SK-MEL-5 (cell line): ENCODE data around the gene YARS1. TPM values are rescaled to one million over a fixed set of nuclear protein-coding genes. Genes with fewer than 3 reads are reported as not detected.
"Not testable (repeated sequence)": the region's sequence is repeated elsewhere in the genome, so short reads cannot be mapped to it uniquely, and the experiment has no call there.

ENCODE experiments used
- DNase-seq: peaks from one replicate; pipeline ENCODE4 v3.0.0-alpha.2; 2016; ENCODE audit warnings: low read depth, low spot score
- in situ Hi-C: cut with HindIII; loops from 2 replicates; pipeline ENCODE4 v1.10.0; 2016; ENCODE audit warnings: low sequenced_read_pairs, high pct_unique_total_duplicates, low pct_unique_long_range_greater_than_20kb
- total RNA-seq: library from RNA; depleted of rRNA; stranded (reverse); fragments of >200 nt; shearing (Covaris generic); gene quantifications from 2 replicates; pipeline ENCODE4 v1.2.3, GENCODE V29; 2014

YARS1 gene
- total RNA-seq, 1 experiment from 2014 or later: 137 TPM

GRCh38 chr1:32825181-32825580, 8.0 kb upstream of the YARS1 start:
- DNase-seq: no peak
- in situ Hi-C loops: no loop called here

DNA sequence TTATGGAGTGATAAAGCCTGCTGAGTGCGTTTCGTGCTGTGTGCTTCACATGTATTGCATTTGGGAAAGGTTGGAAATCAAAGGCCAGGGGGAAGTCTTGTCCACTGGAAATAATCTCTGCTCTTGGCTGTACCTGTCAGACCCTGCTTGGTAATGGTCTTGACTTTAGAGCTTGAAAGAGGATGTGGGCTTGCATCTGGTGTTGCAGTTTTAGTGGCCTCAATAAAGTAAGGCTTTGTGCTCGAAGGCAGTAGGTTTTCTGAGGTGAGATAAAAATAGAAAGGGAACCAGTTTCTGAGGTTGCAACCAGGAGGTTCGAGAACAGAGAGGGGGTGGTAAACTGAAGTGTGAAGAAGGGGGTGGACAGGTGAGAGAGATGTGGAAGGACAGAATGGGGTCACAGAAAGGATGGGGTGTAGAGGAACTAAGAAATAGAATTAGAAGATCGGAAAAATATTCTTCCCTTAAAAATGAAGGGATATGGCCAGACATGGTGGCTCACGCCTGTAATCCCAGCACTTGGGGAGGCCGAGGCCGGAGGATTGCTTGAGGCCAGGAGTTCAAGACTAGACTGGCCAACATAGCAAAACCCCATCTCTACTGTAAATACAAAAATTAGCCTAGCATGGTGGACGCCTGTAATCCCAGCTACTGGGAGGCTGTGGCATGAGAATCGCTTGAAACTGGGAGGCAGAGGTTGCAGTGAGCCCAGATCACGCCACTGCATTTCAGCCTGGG, 1.8 kb upstream of the YARS1 start:
- peak; percentile 42 for DNase-seq
- in situ Hi-C loops: no loop called here

GRCh38 chr1:32817815-32818786, 943 bp upstream of the YARS1 start:
- DNase-seq: peak; percentile 51
- in situ Hi-C loops: no loop called here

- in situ Hi-C loops: no loop called here
- DNase-seq: peak; percentile 42
Observed at GRCh38 chr1:32816676-32817158, 441 bp downstream of the YARS1 start.

GRCh38 chr1:32813941-32814739, 3.0 kb downstream of the YARS1 start:
- DNase-seq: no peak
- in situ Hi-C loops: no loop called here

GRCh38 chr1:32811917-32812316, 5.2 kb downstream of the YARS1 start:
- DNase-seq: no peak
- in situ Hi-C loops: no loop called here

DNA sequence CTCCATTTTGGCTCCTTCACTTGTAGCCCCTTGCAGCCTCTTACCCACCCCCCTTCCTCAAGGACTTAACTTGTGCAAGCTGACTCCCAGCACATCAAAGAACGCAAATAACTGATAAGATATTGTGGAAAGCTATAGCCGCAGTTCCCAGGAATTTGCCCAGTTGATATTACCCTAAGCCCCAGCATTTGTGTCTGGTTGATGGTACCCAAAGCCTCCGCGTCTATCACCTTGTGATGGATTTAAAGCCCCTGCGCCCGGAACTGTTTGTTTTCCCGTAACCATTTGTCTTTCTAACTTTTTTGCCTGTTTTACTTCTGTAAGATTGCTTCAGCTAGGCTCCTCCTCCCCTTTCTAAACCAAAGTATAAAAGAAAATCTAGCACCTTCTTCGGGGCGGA, 5.9 kb downstream of the YARS1 start:
- in situ Hi-C loops: no loop called here
- DNase-seq: no peak

DNA sequence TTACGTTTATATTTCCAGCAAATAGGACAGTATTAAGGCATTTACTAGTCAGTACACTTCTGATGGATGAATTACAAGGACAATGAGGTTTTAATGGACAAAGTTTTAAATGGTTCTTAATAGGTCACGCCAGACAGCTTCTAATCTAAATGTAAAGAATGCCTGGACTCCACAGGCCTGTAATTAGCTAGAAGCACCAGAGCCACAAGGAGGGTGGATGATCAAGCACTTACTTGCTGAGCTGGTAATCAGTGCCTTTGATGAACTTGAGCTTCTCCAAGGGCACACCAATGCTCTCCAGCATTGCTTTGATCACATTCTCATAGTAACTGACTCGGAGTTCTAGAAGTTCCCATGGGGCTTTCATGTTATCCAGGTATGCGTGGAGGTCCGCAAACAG, 6.8 kb downstream of the YARS1 start:
- no peak for DNase-seq
- in situ Hi-C loops: no loop called here

GRCh38 chr1:32808580-32808979, 8.6 kb downstream of the YARS1 start:
- in situ Hi-C loops: no loop called here
- no peak for DNase-seq

DNA sequence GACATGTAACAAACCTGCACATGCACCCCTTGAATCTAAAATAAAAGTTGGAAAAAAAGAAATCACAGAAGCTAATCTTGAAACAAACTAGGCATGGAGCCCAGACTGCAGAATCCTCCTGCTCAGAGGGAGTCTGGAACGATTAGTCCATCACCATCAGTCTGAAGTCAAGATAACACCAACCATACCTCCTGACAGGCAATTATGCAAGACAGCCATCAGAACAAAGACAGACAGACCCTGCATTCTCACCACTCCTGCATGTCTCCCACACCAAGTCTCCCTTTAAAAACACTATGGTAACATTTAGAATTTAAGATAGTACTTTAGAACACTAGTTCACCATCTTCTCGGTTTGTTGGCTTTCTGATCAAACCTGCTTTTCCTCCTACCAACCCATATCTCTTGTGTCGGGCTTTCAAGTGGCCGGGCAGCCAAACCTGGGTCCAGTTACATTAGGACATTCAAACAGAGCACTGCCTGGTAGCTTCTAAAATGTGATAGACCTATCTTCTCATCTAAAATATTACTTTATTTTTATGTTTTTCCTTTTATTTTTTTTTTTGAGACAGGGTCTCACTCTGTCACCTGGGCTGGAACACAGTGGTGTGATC, 10.1 kb downstream of the YARS1 start:
- in situ Hi-C loops: no loop called here
- DNase-seq: no peak

DNA sequence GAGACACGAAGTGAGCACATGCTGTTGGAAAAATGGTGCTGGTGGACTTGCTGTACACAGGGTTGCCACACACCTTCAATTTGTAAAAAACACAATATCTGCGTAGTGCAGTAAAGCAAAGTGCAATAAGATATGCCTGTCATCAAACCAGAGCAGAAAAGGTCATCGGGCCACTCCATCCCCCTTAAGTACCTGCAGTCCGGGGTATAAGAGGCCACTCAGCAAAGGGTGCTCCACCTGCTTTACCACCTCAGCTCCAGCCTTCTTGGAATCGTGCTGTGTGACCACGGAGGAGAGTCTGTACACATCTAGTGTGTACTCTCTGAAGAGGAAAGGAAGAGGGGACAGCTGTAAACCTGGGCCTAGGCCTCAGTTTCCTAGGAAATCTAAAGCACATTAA, 10.9 kb downstream of the YARS1 start:
- no peak for DNase-seq
- in situ Hi-C loops: no loop called here

DNA sequence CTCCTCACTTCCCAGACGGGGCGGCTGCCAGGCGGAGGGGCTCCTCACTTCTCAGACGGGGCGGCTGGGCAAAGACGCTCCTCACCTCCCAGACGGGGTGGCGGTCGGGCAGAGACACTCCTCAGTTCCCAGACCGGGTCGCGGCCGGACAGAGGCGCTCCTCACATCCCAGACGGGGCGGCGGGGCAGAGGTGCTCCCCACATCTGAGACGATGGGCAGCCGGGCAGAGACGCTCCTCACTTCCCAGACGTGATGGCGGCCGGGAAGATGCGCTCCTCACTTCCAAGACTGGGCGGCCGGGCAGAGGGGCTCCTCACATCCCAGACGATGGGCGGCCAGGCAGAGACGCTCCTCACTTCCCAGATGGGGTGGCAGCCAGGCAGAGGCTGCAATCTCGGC, 12.7 kb downstream of the YARS1 start:
- in situ Hi-C loops, DNase-seq: not testable (repeated sequence)

DNA sequence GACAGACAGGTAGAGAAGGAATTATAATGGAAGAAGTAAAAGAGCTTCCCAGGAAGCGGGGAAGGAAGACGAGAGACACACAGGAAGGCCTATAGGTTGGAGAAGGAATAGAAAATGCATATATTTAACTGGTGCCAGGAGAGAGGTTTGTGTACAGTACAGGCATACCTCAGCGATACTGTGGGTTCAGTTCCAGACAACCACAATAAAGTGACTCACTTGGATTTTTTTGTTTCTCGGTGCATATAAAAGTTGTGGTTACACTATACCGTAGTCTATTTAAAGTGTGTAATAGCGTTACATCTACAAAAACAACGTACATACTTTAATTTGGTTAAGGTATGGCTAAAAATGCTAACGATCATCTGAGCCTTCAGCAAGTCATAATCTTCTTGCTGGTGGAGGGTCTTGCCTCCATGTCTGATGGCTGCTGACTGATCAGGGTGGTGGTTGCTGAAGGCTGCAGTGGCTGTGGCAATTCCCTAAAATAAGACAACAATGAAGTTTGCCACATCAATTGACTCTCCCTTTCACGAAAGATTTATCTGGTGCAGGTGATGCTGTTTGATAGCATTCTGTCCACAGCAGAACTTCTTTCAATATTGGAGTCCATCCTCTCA, 16.0 kb downstream of the YARS1 start:
- DNase-seq: no peak

DNA sequence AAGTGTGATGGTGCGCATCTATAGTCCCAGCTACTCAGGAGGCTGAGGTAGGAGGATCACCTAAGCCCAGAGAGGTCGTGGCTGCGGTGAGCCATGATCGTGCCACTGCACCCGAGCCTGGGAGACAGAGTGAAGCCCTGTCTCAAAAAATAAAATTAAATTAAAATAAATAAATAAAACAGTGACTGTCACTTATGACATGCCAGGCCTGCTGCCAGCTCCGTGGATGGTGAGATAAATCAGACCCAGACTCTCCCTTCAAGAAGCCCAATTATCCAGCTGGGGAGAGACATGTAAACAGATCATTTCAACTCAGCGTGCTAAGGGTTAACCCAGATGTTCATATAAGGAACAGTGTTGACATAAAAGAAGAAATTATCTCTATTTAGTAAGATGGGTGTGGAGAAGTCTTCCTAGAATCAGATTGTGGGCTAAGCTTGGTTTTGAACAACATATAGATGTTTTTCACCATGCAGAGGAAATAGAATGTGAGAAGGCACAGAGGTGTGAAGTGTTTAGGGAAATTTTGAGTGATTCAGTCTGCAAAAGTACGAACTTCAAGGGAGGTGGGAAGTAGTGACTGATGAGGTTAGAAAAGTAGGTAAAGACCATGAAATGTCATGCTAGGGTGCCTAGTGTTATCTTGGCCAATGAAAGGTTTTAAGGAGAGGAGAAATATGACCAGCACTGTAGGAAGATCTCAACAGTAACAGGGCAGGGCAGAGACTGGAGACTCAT, 18.3 kb downstream of the YARS1 start:
- DNase-seq: no peak
- in situ Hi-C loops: no loop called here

More for the DNA sequence above, 16.0 kb downstream of the YARS1 start:
- in situ Hi-C loops: no loop called here

DNA sequence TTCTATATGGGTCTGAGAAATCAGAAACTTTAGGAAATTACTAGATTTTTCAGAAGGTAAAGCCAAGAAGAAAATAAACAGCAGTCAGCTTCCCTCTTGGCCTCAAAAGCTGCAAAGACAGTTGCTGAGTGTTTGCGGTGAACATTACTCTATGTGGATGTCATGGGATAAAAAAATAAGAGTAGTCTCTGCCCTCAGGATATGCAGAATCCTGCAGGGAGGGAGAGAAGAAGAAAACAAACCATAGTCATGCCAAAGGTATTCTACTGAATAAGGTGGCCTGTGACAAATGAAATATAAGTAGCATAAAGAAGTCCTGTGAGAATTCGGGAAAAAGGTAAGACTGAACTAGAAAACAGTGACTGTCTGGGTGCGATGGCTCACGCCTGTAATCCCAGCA, 19.0 kb downstream of the YARS1 start:
- DNase-seq: no peak

DNA sequence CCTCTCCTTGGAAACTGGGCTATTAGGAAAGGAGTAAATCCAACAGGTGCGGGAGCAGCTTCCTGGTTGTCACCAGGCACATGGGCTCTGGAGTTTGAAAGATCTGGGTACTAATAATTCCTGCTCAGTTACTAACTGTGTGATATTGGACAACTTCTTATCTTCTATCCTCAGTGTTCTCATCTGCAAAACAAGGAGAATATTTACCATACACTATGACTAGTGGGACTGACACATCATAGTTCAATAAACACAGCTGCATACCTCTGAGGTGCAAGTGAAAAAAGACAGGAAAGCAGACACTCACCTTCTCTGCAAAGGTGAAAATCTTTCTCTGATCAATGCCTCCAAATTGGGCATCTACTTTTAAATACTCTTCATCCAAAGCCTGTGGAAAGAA, 19.7 kb downstream of the YARS1 start:
- DNase-seq: no peak
- in situ Hi-C loops: no loop called here

More for the DNA sequence above, 19.0 kb downstream of the YARS1 start:
- in situ Hi-C loops: no loop called here
